ENCODE results near the gene HOXA9.

The HOXA9 gene

GRCh38 chr7:27202018-27202861 is 36.9 kb upstream of the HOXA9 start:
- no peak overlapping the region for H2BK5ac ChIP-seq (ENCODE audit: low read depth, low read length, poor library complexity, severe bottlenecking)
- H2AFZ ChIP-seq (ENCODE audit: low read depth, low read length): no peak overlapping the region
- no peak overlapping the region for H4K8ac ChIP-seq (ENCODE audit: low read length)
- 7% methylated on average over 23 of the region's 30 CpGs for WGBS
- H2BK15ac ChIP-seq (ENCODE audit: low read depth, poor library complexity, severe bottlenecking): no peak overlapping the region
- no peak overlapping the region for H3K14ac ChIP-seq (ENCODE audit: low read length in 2 of 2)
- no peak overlapping the region for H4K91ac ChIP-seq (ENCODE audit: low read length)
- peaks cover 37% of the 10 kb centered on the region for H3K4me1 ChIP-seq (ENCODE audit: control insufficient read depth, insufficient read depth, low read depth, low read length)
- no peak overlapping the region for H3K18ac ChIP-seq (ENCODE audit: low read depth in 1 of 2, low read length in 2 of 2)
- H3K27me3 ChIP-seq (ENCODE audit: control insufficient read depth in 1 of 2, insufficient read depth in 1 of 2, low read length in 2 of 2): peaks cover 89 to 92% of the 10 kb centered on the region in 2 experiments
- H2BK120ac ChIP-seq (ENCODE audit: low read depth, low read length): no peak overlapping the region
- H2AK5ac ChIP-seq (ENCODE audit: low read length, severe bottlenecking): no peak overlapping the region
- DNase-seq: peak; percentile 18
- H3K9me3 ChIP-seq (ENCODE audit: control insufficient read depth, low read length): no peaks in the 10 kb centered on the region
- H3K4me3 ChIP-seq (ENCODE audit: insufficient read depth in 1 of 2, low read depth in 1 of 2, low read length in 2 of 2): no peak overlapping the region
- no peak overlapping the region for H3K27ac ChIP-seq (ENCODE audit: low read length, poor library complexity, severe bottlenecking)
- H3K4me2 ChIP-seq (ENCODE audit: low read length, poor library complexity, severe bottlenecking): no peak overlapping the region
- no peak overlapping the region for H2BK12ac ChIP-seq (ENCODE audit: low read length in 2 of 2)
- H3K4ac ChIP-seq (ENCODE audit: low read depth in 1 of 2, low read length in 2 of 2): no peak overlapping the region
- no peaks in the 10 kb centered on the region for H3K79me1 ChIP-seq (replicated peaks; ENCODE audit: low read length, poor library complexity, severe bottlenecking)
- H3K23ac ChIP-seq (ENCODE audit: low read length in 2 of 2): no peak overlapping the region
- no peak overlapping the region for H3K9ac ChIP-seq (ENCODE audit: low read length)
- H3K36me3 ChIP-seq (ENCODE audit: control insufficient read depth in 1 of 2, insufficient read depth in 2 of 2, low read depth in 1 of 2, low read length in 2 of 2): no peaks in the 10 kb centered on the region

- H4K91ac ChIP-seq (ENCODE audit: low read length): no peak overlapping the region
- H3K27me3 ChIP-seq (ENCODE audit: control insufficient read depth in 1 of 2, insufficient read depth in 1 of 2, low read length in 2 of 2): peaks cover 86 to 92% of the 10 kb centered on the region in 2 experiments
- no peak overlapping the region for H3K27ac ChIP-seq (ENCODE audit: low read length, poor library complexity, severe bottlenecking)
- no peak for DNase-seq
- no peaks in the 10 kb centered on the region for H3K36me3 ChIP-seq (ENCODE audit: control insufficient read depth in 1 of 2, insufficient read depth in 2 of 2, low read depth in 1 of 2, low read length in 2 of 2)
- no peak overlapping the region for H2BK15ac ChIP-seq (ENCODE audit: low read depth, poor library complexity, severe bottlenecking)
- H3K9ac ChIP-seq (ENCODE audit: low read length): no peak overlapping the region
- no peak overlapping the region for H2BK12ac ChIP-seq (ENCODE audit: low read length in 2 of 2)
- peak overlapping the region in 1 of 2 experiments; percentile 75 for H3K4me3 ChIP-seq (ENCODE audit: insufficient read depth in 1 of 2, low read depth in 1 of 2, low read length in 2 of 2)
- no peaks in the 10 kb centered on the region for H3K9me3 ChIP-seq (ENCODE audit: control insufficient read depth, low read length)
- H4K8ac ChIP-seq (ENCODE audit: low read length): no peak overlapping the region
- H3K79me1 ChIP-seq (replicated peaks; ENCODE audit: low read length, poor library complexity, severe bottlenecking): no peaks in the 10 kb centered on the region
- peak overlapping the region in 1 of 2 experiments; percentile 27 for H3K23ac ChIP-seq (ENCODE audit: low read length in 2 of 2)
- H3K14ac ChIP-seq (ENCODE audit: low read length in 2 of 2): no peak overlapping the region
- H3K4ac ChIP-seq (ENCODE audit: low read depth in 1 of 2, low read length in 2 of 2): no peak overlapping the region
- WGBS: 21% methylated on average over 4 of the region's 4 CpGs
- no peak overlapping the region for H2BK120ac ChIP-seq (ENCODE audit: low read depth, low read length)
- H3K4me2 ChIP-seq (ENCODE audit: low read length, poor library complexity, severe bottlenecking): no peak overlapping the region
- peaks cover 37% of the 10 kb centered on the region for H3K4me1 ChIP-seq (ENCODE audit: control insufficient read depth, insufficient read depth, low read depth, low read length)
- H3K18ac ChIP-seq (ENCODE audit: low read depth in 1 of 2, low read length in 2 of 2): no peak overlapping the region
- H2AK5ac ChIP-seq (ENCODE audit: low read length, severe bottlenecking): no peak overlapping the region
- H2BK5ac ChIP-seq (ENCODE audit: low read depth, low read length, poor library complexity, severe bottlenecking): no peak overlapping the region
- H2AFZ ChIP-seq (ENCODE audit: low read depth, low read length): no peak overlapping the region
Measured at GRCh38 chr7:27201580-27202017, 36.3 kb upstream of the HOXA9 start.

- H3K9me3 ChIP-seq (ENCODE audit: control insufficient read depth, low read length): no peaks in the 10 kb centered on the region
- H3K36me3 ChIP-seq (ENCODE audit: control insufficient read depth in 1 of 2, insufficient read depth in 2 of 2, low read depth in 1 of 2, low read length in 2 of 2): no peaks in the 10 kb centered on the region
- no peak overlapping the region for H3K9ac ChIP-seq (ENCODE audit: low read length)
- no peak overlapping the region for H2AFZ ChIP-seq (ENCODE audit: low read depth, low read length)
- no peak overlapping the region for H2BK5ac ChIP-seq (ENCODE audit: low read depth, low read length, poor library complexity, severe bottlenecking)
- H4K8ac ChIP-seq (ENCODE audit: low read length): no peak overlapping the region
- H3K4ac ChIP-seq (ENCODE audit: low read depth in 1 of 2, low read length in 2 of 2): no peak overlapping the region
- H3K18ac ChIP-seq (ENCODE audit: low read depth in 1 of 2, low read length in 2 of 2): no peak overlapping the region
- peak; percentile 22 for DNase-seq
- WGBS: 21% methylated on average over 14 of the region's 14 CpGs
- no peak overlapping the region for H2BK120ac ChIP-seq (ENCODE audit: low read depth, low read length)
- H3K27me3 ChIP-seq (ENCODE audit: control insufficient read depth in 1 of 2, insufficient read depth in 1 of 2, low read length in 2 of 2): peaks cover 79 to 90% of the 10 kb centered on the region in 2 experiments
- H2BK12ac ChIP-seq (ENCODE audit: low read length in 2 of 2): no peak overlapping the region
- peak overlapping the region in 1 of 2 experiments; percentile 27 for H3K23ac ChIP-seq (ENCODE audit: low read length in 2 of 2)
- H3K4me1 ChIP-seq (ENCODE audit: control insufficient read depth, insufficient read depth, low read depth, low read length): peaks cover 37% of the 10 kb centered on the region
- no peak overlapping the region for H2AK5ac ChIP-seq (ENCODE audit: low read length, severe bottlenecking)
- H3K27ac ChIP-seq (ENCODE audit: low read length, poor library complexity, severe bottlenecking): no peak overlapping the region
- H4K91ac ChIP-seq (ENCODE audit: low read length): no peak overlapping the region
- H3K4me3 ChIP-seq (ENCODE audit: insufficient read depth in 1 of 2, low read depth in 1 of 2, low read length in 2 of 2): peak overlapping the region in 1 of 2 experiments; percentile 75
- peak overlapping the region; percentile 68 for H3K4me2 ChIP-seq (ENCODE audit: low read length, poor library complexity, severe bottlenecking)
- no peaks in the 10 kb centered on the region for H3K79me1 ChIP-seq (replicated peaks; ENCODE audit: low read length, poor library complexity, severe bottlenecking)
- H2BK15ac ChIP-seq (ENCODE audit: low read depth, poor library complexity, severe bottlenecking): no peak overlapping the region
- no peak overlapping the region for H3K14ac ChIP-seq (ENCODE audit: low read length in 2 of 2)
Measured at GRCh38 chr7:27200761-27201579, 35.6 kb upstream of the HOXA9 start.
